Hindlimb muscle (tissue), 1 donor: ENCODE data around the gene KIRREL1. TPM values are rescaled to one million over a fixed set of nuclear protein-coding genes. Genes with fewer than 3 reads are reported as not detected.
A peak's percentile ranks its signal among the peaks of the same experiment; 100 is the strongest.

Source experiments
- DNase-seq: peaks from one replicate; pipeline ENCODE4 v3.0.0-alpha.2; 2013
- polyA plus RNA-seq: library from polyadenylated mRNA; unstranded; fragments of 120-200 nt; gene quantifications from one replicate; pipeline ENCODE4 v1.2.1, GENCODE V29; 2013; ENCODE audit not compliant: insufficient read length

The KIRREL1 gene
- polyA plus RNA-seq, 1 donor: 28.7 TPM

- peak; percentile 54 for DNase-seq
Observed at GRCh38 chr1:158035976-158036583, 42.6 kb downstream of the KIRREL1 start.

DNA sequence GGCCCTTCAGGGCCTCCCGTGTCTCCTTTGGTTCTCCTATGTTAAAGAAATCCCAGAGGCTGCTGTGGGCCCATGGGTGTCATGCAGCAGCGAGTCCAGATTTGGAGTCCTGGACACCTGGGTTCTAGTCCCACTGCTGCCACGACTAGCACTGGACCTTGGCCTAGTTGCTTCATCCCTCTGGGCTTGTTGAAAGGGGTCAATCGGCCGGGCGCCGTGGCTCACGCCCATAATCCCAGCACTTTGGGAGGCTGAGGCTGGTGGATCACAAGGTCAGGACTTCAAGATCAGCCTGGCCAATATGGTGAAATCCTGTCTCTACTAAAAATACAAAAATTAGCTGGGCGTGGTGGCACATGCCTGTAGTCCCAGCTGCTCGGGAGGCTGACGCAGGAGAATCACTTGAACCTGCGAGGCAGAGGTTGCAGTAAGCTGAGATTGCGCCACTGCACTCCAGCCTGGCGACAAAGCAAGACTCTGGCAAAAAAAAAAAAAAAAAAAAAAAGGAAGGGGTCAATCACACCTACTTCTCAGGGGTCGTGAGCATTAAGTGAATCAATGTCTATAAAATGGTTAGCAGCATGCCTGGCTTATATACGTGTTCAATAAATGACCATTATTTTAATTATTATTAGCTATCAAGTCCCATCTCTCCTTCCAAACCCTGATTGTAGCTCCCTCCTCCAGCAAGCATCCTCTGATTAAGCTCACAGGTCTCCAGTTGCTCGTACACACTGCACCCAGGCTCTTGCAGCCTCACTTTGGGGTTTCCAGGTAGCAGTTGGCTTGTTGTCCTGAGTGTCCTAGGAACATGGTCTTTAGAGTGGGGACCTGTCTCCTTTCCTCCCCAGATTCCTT lies 43.8 kb downstream of the KIRREL1 start:
- DNase-seq: no peak

- no peak for DNase-seq
Observed at GRCh38 chr1:158037866-158038359, 44.5 kb downstream of the KIRREL1 start.

DNA sequence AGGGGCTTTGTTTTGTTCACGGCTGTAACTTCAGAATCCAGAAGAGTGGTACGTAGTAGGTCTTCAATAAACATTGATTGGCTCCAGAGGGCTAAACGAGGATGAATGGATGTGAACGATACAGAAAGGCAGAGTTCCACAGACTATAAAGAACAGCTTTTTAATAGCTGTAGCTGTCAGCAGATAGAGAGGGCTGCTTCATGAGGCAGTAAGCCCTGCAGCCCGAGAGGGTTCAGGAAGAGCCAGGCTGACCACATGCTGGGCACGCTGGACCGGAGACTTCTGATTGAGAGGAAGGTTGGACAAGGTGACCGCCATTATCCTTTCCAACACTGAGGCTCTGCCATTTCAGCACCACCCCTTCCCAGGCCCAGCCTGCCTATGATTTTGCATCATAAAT lies 45.3 kb downstream of the KIRREL1 start:
- DNase-seq: no peak

- no peak for DNase-seq
Observed at GRCh38 chr1:158039380-158039779, 45.9 kb downstream of the KIRREL1 start.

DNA sequence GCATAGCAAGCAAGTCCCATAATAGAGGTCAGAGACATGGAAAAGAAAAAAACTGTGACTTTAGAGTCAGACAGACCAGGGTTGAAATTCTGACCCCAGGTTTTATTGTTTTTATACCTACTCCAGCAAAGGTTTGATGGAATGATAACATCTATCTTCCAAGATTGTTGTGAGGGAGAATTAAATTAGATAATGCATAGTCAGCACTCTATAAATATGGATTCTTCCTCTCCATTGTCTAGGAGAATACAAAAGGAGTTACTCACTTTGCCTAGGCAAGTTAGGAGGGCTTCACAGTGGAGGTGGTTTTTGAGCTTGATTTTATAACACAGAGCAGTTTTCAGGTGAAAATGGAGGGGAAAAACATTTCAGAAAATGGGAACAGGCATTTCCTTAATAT lies 46.9 kb downstream of the KIRREL1 start:
- no peak for DNase-seq

GRCh38 chr1:158043232-158043631 lies 49.8 kb downstream of the KIRREL1 start:
- DNase-seq: no peak

GRCh38 chr1:158045639-158046038 lies 52.2 kb downstream of the KIRREL1 start:
- DNase-seq: no peak

- DNase-seq: no peak
Observed at GRCh38 chr1:158046715-158047510, 53.5 kb downstream of the KIRREL1 start.

- no peak for DNase-seq
Observed at GRCh38 chr1:158048371-158049067, 55.1 kb downstream of the KIRREL1 start.

DNA sequence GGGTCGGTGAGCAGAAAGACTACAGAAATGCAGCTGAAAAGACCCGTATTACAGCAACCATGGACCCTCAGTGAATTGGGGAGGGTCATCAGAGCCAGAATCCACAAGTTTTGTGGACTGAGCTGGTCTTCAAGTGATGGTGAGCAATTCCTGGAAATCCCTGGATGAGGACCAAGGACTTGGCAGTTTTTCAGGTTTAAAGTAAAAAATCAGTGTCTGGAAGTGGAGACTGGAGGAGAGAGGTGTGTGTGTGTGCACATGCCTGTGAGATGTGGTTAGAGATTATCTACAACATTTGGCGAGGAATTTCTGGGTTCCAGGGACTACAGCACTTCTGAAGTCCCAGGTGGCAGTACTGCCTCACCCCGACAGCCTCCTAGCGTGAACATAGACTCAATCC lies 56.4 kb downstream of the KIRREL1 start:
- peak; percentile 78 for DNase-seq

DNA sequence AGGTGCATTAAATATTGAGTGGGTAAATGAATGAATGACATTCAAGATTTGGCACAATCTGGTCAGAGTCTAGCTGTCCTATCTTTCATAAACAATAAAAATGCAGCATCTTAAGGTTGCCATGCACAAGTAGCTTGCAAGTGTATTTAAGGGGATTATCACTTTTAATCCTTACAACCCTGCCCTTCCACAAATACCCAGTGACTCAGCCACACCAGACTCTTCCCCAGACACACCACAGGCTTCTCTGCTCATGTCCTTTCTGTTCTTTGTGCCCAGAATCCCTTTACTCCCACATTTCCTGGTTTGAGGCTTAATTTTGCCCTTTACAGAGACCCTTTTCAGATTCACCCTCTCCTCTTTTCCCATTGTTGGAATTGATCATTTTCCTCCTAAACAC lies 59.8 kb downstream of the KIRREL1 start:
- DNase-seq: no peak

GRCh38 chr1:158054721-158055120 lies 61.3 kb downstream of the KIRREL1 start:
- no peak for DNase-seq

GRCh38 chr1:158055854-158056253 lies 62.4 kb downstream of the KIRREL1 start:
- no peak for DNase-seq

DNA sequence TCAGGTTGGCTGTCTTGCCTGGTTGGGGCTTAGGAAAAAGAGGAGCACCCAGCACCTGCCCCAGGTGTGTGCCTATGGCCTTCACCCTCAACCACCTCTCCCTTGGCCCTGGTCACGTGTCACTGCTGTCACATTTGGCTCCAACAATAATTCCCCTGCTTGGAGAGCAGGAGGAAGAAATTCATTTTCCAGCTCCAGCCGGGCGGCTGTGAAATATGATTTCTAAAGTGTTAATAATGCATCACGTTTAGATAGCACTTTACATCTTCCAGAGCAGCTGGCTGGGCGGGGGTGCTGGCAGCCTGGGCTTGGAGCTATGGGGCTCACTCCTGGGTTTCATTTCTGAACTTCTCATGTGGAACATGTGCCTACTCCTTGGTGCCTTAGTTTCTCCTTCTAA lies 63.1 kb downstream of the KIRREL1 start:
- no peak for DNase-seq

DNA sequence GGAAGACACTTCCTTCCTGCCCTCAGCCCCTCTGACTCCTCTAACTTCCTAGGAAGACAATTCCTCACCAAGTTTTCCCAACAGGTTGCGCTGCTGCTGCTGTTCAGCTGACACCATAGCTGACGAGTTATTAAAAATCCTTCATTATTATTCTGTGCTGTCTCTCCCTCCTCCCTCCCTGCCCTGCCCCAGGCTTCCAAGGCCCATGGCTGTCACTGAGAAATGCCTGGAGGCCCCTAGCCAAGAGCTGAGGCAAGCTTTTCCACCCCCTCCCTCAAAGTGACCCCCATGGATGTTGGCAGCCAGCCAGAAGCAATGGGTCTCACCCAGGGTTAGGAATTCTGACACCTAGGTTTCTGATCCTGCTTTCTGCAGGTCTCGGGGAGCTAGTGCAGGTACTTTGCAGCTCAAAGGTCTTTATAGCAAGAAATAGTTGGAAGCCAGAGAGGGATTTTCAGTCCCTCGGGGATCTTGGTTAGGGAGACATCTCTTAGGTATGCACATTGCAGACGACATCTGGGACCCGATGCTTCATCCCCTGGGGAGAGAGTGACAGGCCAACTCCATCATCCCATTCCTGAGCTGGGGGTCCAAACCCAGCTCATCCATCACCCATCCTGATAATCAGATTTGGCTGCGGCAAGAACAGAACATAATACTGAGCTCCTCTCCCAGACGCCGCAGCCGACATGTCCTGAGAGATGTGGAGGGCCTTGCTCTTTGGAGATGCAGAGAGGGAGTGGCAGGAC lies 65.0 kb downstream of the KIRREL1 start:
- DNase-seq: no peak

- no peak for DNase-seq
Observed at GRCh38 chr1:158059984-158060383, 66.5 kb downstream of the KIRREL1 start.

DNA sequence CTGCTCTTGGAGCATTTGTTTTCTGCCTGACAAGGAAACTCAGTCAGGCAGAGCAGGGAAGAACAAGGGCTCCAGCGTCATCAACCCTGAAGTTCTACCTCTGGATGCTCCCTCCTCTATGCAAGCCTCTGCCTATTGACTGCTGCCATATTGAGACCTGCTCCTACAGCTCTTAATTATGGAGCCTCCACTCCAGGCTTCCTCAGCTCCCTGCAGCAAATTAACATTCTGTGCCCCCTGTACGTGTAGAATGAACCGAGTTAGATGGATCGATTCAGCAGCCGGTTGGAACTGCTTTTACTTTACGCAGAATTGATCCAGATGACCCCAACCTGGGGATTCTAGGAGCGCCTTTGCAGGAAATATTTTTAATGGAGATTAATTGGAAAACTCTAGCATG lies 68.7 kb downstream of the KIRREL1 start:
- no peak for DNase-seq

DNA sequence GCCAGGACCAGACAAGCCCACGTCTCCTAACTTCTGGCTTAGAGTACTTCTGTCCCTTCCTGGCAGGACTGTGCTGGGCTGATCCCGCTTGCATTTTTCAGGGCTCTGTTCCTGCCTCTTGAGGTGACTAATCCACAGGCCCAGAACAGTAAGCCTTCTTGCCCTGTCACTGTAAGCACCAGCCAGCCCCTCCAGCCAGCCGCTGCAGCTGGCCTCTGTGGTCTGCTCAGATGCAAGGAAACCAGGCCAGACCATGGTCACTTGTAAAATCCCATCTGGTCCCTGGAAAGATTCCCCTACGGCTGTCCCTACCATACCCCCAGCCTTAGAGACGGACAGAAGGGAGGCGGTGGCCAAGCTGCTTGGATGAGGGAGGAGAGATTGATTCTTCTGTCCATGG lies 74.2 kb downstream of the KIRREL1 start:
- DNase-seq: no peak

GRCh38 chr1:158068918-158069317 lies 75.5 kb downstream of the KIRREL1 start:
- DNase-seq: no peak

GRCh38 chr1:158071138-158071537 lies 77.7 kb downstream of the KIRREL1 start:
- peak; percentile 38 for DNase-seq

DNA sequence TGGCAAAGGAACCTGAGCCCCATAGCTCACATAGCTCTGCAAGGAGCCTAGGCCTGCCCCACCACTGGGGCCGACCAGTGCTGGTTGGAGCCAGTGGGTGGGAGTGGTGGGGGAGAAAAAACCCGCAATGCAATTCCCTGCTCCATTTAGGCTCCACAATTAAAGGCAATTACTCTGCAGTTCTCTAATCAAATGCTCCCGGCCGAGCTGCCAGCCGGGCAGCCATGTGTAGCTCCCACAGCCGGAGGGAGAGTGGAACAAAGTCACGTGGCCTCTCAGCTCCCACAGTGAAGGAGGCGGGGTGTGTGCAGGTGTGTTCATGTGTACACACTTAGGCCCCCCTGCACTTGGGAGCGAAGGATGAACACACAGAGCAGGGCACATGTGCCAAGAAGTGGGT lies 81.6 kb downstream of the KIRREL1 start:
- DNase-seq: no peak
